ENCODE results near the gene MSANTD1.

MSANTD1 gene

DNA sequence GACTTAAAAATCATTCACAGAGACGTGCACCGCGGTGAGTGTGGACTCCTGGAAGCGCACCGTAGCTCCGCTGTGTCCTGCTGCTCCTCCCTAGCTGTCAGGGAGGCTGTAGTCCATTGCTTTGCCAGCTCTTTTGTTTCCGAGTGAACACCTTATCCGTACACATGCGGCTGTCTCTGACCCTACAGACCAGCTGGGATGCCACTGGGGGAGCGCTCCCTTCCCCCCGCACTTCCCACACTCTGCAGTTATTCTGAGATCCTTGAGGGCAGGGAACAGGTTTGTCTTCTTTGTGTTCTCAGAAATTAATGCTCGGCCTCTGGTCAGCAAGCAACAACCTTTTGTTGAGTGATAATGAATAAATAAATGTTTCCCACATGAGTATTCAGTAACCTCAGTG lies 33.7 kb upstream of the MSANTD1 start:
- FAIRE-seq = no peak
- TF ChIP-seq TAF1 (IDR thresholded peaks at IDR 0.05; ENCODE audit: low read depth, low read length) (no peak), SPI1 (IDR thresholded peaks at IDR 0.05; ENCODE audit: low read depth, low read length) (no peak), POLR2A (IDR thresholded peaks at IDR 0.05; ENCODE audit: low read depth, low read length) (no peak), PAX5 (IDR thresholded peaks at IDR 0.05; ENCODE audit: insufficient read depth, low read length, severe bottlenecking) (no peak), POLR2AphosphoS5 (IDR thresholded peaks at IDR 0.05; ENCODE audit: low read depth, low read length) (no peak), POU2F2 (IDR thresholded peaks at IDR 0.05; ENCODE audit: low read depth, low read length) (no peak)
- DNase-seq (ENCODE audit: insufficient read length, low spot score) = no peak

DNA sequence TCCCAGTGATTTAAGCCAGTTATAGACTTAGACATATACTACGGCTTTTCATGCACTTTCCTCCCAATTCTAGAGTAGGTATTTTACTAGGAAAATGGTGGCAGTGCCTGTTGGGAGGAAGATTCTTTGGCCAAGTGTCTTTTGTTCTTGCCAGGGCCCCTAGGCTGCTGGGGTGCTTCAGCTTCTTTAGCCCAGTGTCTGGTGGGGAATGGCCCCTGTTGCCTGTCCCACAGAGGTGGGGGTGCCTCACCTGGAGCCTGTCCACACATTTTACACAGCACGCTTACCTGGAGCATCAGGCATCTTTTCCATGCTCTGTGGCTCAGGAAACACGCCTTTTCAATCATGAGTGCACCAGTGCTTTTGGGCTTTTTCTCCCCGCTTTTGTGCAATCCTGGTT lies 33.2 kb upstream of the MSANTD1 start:
- FAIRE-seq = no peak
- TF ChIP-seq SPI1 (IDR thresholded peaks at IDR 0.05; ENCODE audit: low read depth, low read length) = no peak
- no peak for TF ChIP-seq POLR2AphosphoS5 (IDR thresholded peaks at IDR 0.05; ENCODE audit: low read depth, low read length)
- no peak for TF ChIP-seq PAX5 (IDR thresholded peaks at IDR 0.05; ENCODE audit: insufficient read depth, low read length, severe bottlenecking)
- TF ChIP-seq POU2F2 (IDR thresholded peaks at IDR 0.05; ENCODE audit: low read depth, low read length) = no peak
- TF ChIP-seq TAF1 (IDR thresholded peaks at IDR 0.05; ENCODE audit: low read depth, low read length) = no peak
- no peak for TF ChIP-seq POLR2A (IDR thresholded peaks at IDR 0.05; ENCODE audit: low read depth, low read length)
- no peak for DNase-seq (ENCODE audit: insufficient read length, low spot score)

DNA sequence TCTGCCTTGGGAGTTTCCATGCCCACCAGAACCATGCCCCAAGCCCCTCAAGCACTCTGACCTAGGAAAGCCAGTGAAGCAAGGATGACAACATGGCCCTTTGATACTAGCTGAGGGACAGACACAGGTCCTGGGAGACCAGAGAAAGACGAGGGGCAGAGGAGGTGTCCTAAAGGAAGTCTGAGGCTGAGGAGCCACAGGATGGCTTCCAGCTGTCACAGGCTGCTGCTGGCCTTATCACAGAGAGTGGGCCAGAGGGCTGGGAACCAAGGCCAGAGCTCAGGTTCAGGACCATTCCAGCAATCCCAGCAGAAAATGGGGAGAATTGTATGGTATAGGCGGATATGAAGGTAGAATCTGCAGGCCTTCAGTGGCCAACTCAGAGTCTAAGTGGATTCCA lies 31.7 kb upstream of the MSANTD1 start:
- DNase-seq (ENCODE audit: insufficient read length, low spot score) (no peak), FAIRE-seq (no peak)
- TF ChIP-seq TAF1 (IDR thresholded peaks at IDR 0.05; ENCODE audit: low read depth, low read length) (no peak), SPI1 (IDR thresholded peaks at IDR 0.05; ENCODE audit: low read depth, low read length) (no peak), POLR2AphosphoS5 (IDR thresholded peaks at IDR 0.05; ENCODE audit: low read depth, low read length) (no peak), POLR2A (IDR thresholded peaks at IDR 0.05; ENCODE audit: low read depth, low read length) (no peak), PAX5 (IDR thresholded peaks at IDR 0.05; ENCODE audit: insufficient read depth, low read length, severe bottlenecking) (no peak), POU2F2 (IDR thresholded peaks at IDR 0.05; ENCODE audit: low read depth, low read length) (no peak)

DNA sequence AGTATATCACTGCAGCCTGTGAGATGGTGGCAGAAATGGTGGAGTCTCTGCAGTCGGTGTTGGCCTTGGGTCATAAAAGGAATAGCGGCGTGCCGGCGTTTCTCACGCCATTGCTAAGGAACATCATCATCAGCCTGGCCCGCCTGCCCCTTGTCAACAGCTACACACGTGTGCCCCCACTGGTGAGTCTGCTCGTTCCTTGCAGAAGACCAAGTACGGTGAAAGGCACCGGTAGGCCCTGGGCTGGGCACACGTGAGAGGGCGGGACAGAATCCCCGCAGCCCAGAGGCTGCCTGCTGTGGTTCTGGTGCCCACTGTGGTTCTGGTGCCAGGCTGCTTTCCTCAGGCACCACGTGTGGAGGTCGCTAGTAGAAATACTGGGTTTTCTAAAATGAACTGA lies 31.2 kb upstream of the MSANTD1 start:
- TF ChIP-seq POU2F2 (IDR thresholded peaks at IDR 0.05; ENCODE audit: low read depth, low read length) (no peak), PAX5 (IDR thresholded peaks at IDR 0.05; ENCODE audit: insufficient read depth, low read length, severe bottlenecking) (no peak), SPI1 (IDR thresholded peaks at IDR 0.05; ENCODE audit: low read depth, low read length) (no peak), POLR2AphosphoS5 (IDR thresholded peaks at IDR 0.05; ENCODE audit: low read depth, low read length) (no peak), POLR2A (IDR thresholded peaks at IDR 0.05; ENCODE audit: low read depth, low read length) (no peak), TAF1 (IDR thresholded peaks at IDR 0.05; ENCODE audit: low read depth, low read length) (no peak)
- FAIRE-seq (no peak), DNase-seq (ENCODE audit: insufficient read length, low spot score) (no peak)

DNA sequence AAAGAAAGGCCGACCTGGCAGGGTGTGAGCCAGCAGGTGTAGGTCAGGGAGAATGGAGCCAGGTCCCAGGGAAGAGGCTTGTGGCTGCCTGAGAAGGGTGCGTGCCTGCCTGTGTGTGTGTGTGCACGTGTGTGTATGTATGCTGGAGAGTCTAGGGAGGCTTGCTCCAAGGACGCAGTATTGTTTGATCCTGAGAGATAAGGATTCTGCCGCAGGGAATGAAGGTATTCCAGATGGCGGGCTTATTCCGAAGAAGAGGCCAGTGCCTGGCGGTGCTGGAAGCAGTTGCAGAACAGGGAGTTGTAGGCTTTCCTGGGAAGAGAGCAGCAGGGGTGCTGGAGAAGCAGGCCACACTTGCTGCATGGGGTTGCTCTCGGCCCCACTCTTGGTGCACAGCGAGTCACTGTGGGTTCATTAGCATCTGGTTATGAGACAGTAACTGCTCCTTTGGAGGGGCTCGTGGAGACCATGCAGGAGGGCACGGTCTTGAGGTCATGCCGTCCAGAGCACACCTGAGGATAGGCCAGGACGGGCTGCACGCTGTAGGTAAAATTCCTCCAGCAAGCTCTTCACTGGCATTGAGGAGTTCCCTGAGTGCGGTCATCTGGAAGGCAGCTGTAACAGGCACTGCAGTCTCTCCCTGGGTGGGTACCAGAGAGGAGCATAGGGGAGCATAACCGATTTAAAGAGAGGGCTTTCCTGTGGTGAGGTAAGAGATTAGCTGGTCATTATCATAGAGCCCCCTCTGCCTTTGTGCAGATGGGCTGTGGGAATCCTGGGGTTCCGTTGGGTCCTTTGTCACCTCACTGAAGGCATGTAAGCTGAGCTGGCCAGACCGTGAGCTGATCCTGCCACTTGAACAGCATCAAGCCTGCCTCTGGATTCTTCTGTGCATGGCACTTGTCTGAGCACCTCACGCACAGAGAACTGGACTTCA lies 29.9 kb upstream of the MSANTD1 start:
- FAIRE-seq = no peak
- TF ChIP-seq PAX5 (IDR thresholded peaks at IDR 0.05; ENCODE audit: insufficient read depth, low read length, severe bottlenecking) = no peak
- no peak for TF ChIP-seq TAF1 (IDR thresholded peaks at IDR 0.05; ENCODE audit: low read depth, low read length)
- no peak for DNase-seq (ENCODE audit: insufficient read length, low spot score)

DNA sequence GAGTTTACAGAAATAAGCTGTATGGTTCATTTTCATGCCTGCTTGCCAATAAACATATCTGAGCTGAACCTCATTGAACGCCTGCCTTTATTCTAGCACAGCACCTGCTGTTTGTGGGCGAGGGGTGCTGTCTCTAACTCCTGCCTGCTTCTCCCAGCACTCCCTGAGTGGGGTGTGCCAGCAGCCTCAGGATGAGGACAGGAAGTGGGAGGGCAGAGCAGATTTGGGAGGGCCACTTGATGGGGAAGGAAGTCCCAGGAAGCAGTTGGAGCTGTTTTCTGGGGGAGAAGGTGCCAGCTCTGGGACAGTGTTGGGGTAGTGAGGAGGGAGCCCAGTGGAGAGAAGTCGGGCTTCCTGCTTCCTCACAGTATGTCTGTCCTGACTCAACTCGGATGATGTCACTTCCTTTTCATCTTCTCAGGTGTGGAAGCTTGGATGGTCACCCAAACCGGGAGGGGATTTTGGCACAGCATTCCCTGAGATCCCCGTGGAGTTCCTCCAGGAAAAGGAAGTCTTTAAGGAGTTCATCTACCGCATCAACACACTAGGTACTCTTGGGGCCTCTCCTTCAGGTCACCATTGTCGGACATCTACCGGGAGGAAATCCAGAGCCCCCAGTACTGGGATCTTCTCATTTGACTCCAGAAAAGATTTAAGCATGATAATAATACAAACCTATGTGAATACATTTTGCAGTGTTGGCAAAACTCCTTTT lies 29.0 kb upstream of the MSANTD1 start:
- TF ChIP-seq TAF1 (IDR thresholded peaks at IDR 0.05; ENCODE audit: low read depth, low read length) (no peak), POLR2AphosphoS5 (IDR thresholded peaks at IDR 0.05; ENCODE audit: low read depth, low read length) (no peak), SPI1 (IDR thresholded peaks at IDR 0.05; ENCODE audit: low read depth, low read length) (no peak), POLR2A (IDR thresholded peaks at IDR 0.05; ENCODE audit: low read depth, low read length) (no peak), POU2F2 (IDR thresholded peaks at IDR 0.05; ENCODE audit: low read depth, low read length) (no peak), PAX5 (IDR thresholded peaks at IDR 0.05; ENCODE audit: insufficient read depth, low read length, severe bottlenecking) (no peak)
- no peak for DNase-seq (ENCODE audit: insufficient read length, low spot score)

DNA sequence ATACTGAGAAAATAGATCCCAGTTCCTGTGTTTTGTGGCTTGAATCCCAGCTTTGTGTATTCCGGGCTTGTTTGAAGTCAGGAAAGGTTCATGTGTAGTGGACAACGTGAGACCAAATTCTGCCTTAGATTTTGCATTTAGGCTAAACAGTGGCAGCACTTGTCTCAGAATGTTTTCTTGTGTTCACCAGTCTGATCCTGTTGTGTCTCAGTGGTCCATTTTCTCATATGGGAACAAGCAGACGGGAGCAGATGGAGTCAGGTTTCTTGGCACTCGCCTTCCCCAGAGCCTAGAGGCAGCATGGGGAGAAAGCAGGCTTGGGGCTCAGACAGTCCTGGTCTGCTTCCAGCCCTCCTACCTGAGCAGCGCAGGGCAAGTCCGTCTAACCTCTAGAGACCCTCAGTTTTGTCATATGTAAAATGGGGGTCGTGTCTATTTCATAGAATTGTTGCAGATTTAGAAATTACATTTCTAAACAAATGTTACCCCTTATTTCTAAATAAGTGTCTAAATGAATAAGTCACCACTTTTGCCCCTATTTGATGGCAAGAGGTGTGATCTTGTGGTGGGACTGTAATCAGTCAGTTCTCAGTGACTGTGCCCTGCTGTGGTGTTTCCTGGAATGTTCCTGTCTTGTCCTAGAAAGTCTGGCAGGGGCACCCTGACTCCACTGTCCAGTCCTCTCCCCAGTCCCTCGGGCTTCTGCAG lies 28.3 kb upstream of the MSANTD1 start:
- FAIRE-seq (no peak), DNase-seq (ENCODE audit: insufficient read length, low spot score) (no peak)
- TF ChIP-seq POLR2A (IDR thresholded peaks at IDR 0.05; ENCODE audit: low read depth, low read length) = no peak
- TF ChIP-seq TAF1 (IDR thresholded peaks at IDR 0.05; ENCODE audit: low read depth, low read length) = no peak
- no peak for TF ChIP-seq PAX5 (IDR thresholded peaks at IDR 0.05; ENCODE audit: insufficient read depth, low read length, severe bottlenecking)
- TF ChIP-seq POLR2AphosphoS5 (IDR thresholded peaks at IDR 0.05; ENCODE audit: low read depth, low read length) = no peak
- no peak for TF ChIP-seq POU2F2 (IDR thresholded peaks at IDR 0.05; ENCODE audit: low read depth, low read length)
- no peak for TF ChIP-seq SPI1 (IDR thresholded peaks at IDR 0.05; ENCODE audit: low read depth, low read length)

More for the DNA sequence above, 29.0 kb upstream of the MSANTD1 start:
- no peak for FAIRE-seq

DNA sequence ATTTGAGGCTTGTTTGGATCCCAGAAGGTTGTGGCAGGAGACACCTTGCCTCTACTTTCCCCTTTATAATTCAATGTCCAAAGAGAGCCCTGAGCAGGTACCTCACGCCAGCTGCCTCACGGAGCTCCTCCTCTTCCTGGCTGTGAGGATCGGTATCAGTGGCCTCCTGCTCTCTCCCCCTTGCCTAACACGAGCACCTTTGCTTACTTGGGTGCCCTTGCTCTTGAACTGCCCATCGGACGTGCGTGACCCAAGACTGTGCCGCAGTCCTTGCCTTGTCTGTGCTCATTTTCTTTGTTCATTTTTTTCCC lies 27.8 kb upstream of the MSANTD1 start:
- no peak for FAIRE-seq
- TF ChIP-seq POU2F2 (IDR thresholded peaks at IDR 0.05; ENCODE audit: low read depth, low read length) (no peak), POLR2A (IDR thresholded peaks at IDR 0.05; ENCODE audit: low read depth, low read length) (no peak), SPI1 (IDR thresholded peaks at IDR 0.05; ENCODE audit: low read depth, low read length) (no peak), TAF1 (IDR thresholded peaks at IDR 0.05; ENCODE audit: low read depth, low read length) (no peak), PAX5 (IDR thresholded peaks at IDR 0.05; ENCODE audit: insufficient read depth, low read length, severe bottlenecking) (no peak), POLR2AphosphoS5 (IDR thresholded peaks at IDR 0.05; ENCODE audit: low read depth, low read length) (no peak)
- no peak for DNase-seq (ENCODE audit: insufficient read length, low spot score)

DNA sequence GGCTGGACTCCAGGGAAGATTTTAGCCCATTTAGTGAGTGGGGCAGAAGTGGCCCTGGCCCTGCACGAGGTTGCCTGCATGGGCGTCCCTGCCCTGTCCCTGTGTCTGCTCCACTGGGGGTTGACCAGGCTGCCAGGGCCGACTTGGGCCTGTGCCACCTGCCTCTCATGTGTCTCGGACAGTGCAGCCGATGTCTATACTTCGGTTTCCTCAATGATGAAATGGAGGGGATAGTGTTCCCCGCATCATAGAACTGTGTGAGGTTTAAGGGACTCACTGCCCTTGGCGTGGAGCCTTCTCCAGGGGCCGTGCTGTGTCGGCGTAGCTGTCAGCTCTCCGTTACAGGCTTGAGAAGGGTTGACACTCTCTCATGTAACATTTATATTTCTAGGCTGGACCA lies 27.0 kb upstream of the MSANTD1 start:
- DNase-seq (ENCODE audit: insufficient read length, low spot score) (no peak), FAIRE-seq (no peak)
- TF ChIP-seq TAF1 (IDR thresholded peaks at IDR 0.05; ENCODE audit: low read depth, low read length) (no peak), SPI1 (IDR thresholded peaks at IDR 0.05; ENCODE audit: low read depth, low read length) (no peak), POLR2A (IDR thresholded peaks at IDR 0.05; ENCODE audit: low read depth, low read length) (no peak), PAX5 (IDR thresholded peaks at IDR 0.05; ENCODE audit: insufficient read depth, low read length, severe bottlenecking) (no peak), POLR2AphosphoS5 (IDR thresholded peaks at IDR 0.05; ENCODE audit: low read depth, low read length) (no peak), POU2F2 (IDR thresholded peaks at IDR 0.05; ENCODE audit: low read depth, low read length) (no peak)
